GM12873 (cell line): ENCODE data around the gene DNMBP.

ENCODE experiments used
- CTCF ChIP-seq: IDR thresholded peaks from 2 replicates; pipeline ENCODE4 v1.5.1; 2012; ENCODE audit warnings: low read depth, mild to moderate bottlenecking, moderate library complexity, low read length, control low read depth; ENCODE audit not compliant: insufficient read depth; ENCODE audit errors: missing control alignments

Gene DNMBP

GRCh38 chr10:99906470-99906869 is 103.3 kb downstream of the DNMBP start:
- no peak for TF ChIP-seq CTCF

GRCh38 chr10:99905971-99906370 is 103.8 kb downstream of the DNMBP start:
- TF ChIP-seq CTCF, result no peak

- no peak for TF ChIP-seq CTCF
Observed at GRCh38 chr10:99895867-99896266, 113.9 kb downstream of the DNMBP start.

GRCh38 chr10:99894613-99895012 is 115.1 kb downstream of the DNMBP start:
- TF ChIP-seq CTCF, result no peak

- no peak for TF ChIP-seq CTCF
Observed at GRCh38 chr10:99888622-99889021, 121.1 kb downstream of the DNMBP start.

- TF ChIP-seq CTCF, result no peak
Observed at GRCh38 chr10:99883523-99883922, 126.2 kb downstream of the DNMBP start.

- no peak for TF ChIP-seq CTCF
Observed at GRCh38 chr10:99881371-99881770, 128.4 kb downstream of the DNMBP start.
